ENCODE measurements around the gene TTN. TPM values are rescaled to one million over a fixed set of nuclear protein-coding genes. Genes with fewer than 3 reads are reported as not detected.

Gene TTN
- total RNA-seq, 1 experiment from 2014 or later = 0.05 TPM

- Histone ChIP-seq H3K9me2 (ENCODE audit: insufficient read depth) (no peaks in the 10 kb centered on the region), H2AFZ (ENCODE audit: low read depth, low read length, poor library complexity, severe bottlenecking) (no peak overlapping the region), H3K4me2 (ENCODE audit: low read length) (no peak overlapping the region), H3K9ac (ENCODE audit: low read length) (no peak overlapping the region), H3K9me3 (ENCODE audit: control insufficient read depth in 1 of 2, insufficient read depth in 1 of 2, low read depth in 1 of 2, low read length in 2 of 2) (no peaks in the 10 kb centered on the region), H3K27me3 (ENCODE audit: insufficient read depth, low read length) (0 out of 2 replicates have a peak, but pooled peaks cover 5% of the 10 kb centered on the region), H3K4me3 (replicated peaks in 1 of 2; ENCODE audit: low read depth in 1 of 2, low read length in 2 of 2) (no peak overlapping the region), H3K79me2 (ENCODE audit: insufficient read depth, low read length) (no peaks in the 10 kb centered on the region), H4K20me1 (ENCODE audit: insufficient read depth) (no peaks in the 10 kb centered on the region), H3K27ac (ENCODE audit: low read depth, low read length) (no peak overlapping the region), H3K36me3 (ENCODE audit: control insufficient read depth in 1 of 2, insufficient read depth in 2 of 2, low read length in 2 of 2) (no peaks in the 10 kb centered on the region), H3K4me1 (ENCODE audit: control insufficient read depth in 1 of 2, insufficient read depth in 2 of 2, low read length in 2 of 2) (no peaks in the 10 kb centered on the region)
- TF ChIP-seq SP1 (IDR thresholded peaks at IDR 0.05; ENCODE audit: low read depth) = no peak
- no peak for TF ChIP-seq SRF (IDR thresholded peaks at IDR 0.05; ENCODE audit: low read depth)
- TF ChIP-seq CBX3 (IDR thresholded peaks at IDR 0.05; ENCODE audit: low read depth) = no peak
- TF ChIP-seq, protein P1, sequence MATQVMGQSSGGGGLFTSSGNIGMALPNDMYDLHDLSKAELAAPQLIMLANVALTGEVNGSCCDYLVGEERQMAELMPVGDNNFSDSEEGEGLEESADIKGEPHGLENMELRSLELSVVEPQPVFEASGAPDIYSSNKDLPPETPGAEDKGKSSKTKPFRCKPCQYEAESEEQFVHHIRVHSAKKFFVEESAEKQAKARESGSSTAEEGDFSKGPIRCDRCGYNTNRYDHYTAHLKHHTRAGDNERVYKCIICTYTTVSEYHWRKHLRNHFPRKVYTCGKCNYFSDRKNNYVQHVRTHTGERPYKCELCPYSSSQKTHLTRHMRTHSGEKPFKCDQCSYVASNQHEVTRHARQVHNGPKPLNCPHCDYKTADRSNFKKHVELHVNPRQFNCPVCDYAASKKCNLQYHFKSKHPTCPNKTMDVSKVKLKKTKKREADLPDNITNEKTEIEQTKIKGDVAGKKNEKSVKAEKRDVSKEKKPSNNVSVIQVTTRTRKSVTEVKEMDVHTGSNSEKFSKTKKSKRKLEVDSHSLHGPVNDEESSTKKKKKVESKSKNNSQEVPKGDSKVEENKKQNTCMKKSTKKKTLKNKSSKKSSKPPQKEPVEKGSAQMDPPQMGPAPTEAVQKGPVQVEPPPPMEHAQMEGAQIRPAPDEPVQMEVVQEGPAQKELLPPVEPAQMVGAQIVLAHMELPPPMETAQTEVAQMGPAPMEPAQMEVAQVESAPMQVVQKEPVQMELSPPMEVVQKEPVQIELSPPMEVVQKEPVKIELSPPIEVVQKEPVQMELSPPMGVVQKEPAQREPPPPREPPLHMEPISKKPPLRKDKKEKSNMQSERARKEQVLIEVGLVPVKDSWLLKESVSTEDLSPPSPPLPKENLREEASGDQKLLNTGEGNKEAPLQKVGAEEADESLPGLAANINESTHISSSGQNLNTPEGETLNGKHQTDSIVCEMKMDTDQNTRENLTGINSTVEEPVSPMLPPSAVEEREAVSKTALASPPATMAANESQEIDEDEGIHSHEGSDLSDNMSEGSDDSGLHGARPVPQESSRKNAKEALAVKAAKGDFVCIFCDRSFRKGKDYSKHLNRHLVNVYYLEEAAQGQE (IDR thresholded peaks at IDR 0.05; ENCODE audit: low read depth) = no peak
- TF ChIP-seq FOSL1 (IDR thresholded peaks at IDR 0.05; ENCODE audit: low read depth) = no peak
- TF ChIP-seq CEBPB (IDR thresholded peaks at IDR 0.05; ENCODE audit: low read depth) = no peak
- no peak for TF ChIP-seq POLR2A (IDR thresholded peaks at IDR 0.05; ENCODE audit: borderline replicate concordance, extremely low read depth, insufficient read depth, insufficient read length)
- no peak for TF ChIP-seq MAX (IDR thresholded peaks at IDR 0.05)
- TF ChIP-seq SIN3A (IDR thresholded peaks at IDR 0.05; ENCODE audit: low read depth) = no peak
- TF ChIP-seq ZNF274 (IDR thresholded peaks at IDR 0.05; ENCODE audit: low read depth, low read length) = no peak
- ATAC-seq = no peak
- intact Hi-C loops (cut with micrococcal nuclease) = loop anchor here (5.0 to 10.0 kb wide), 3 partner anchors 128 to 615 kb away; no protein-coding TSS in a partner anchor
- POLR2A ChIA-PET = no interaction called here
- RAD21 ChIA-PET (ENCODE audit: low non-redundant PET in 1 of 2, low total read pairs in 2 of 2, uncharacterized antibody in 2 of 2, unreplicated experiment in 2 of 2) = no interaction called here
- no TSS peak for BruUV-seq (replicated peaks)
- CTCF ChIA-PET = no interaction called here
- no peak for DNase-seq (ENCODE audit: low read depth, low spot score)
Observed at GRCh38 chr2:178799305-178799704, 7.9 kb downstream of the TTN start.

All from HCT116 (cell line).